B cell (primary cell): ENCODE results near the gene SLC16A10.

Experiments
- CTCF ChIP-seq: fragments of 200-600 bp; IDR thresholded peaks from one replicate; pipeline ENCODE4 v1.8.0; 2022; ENCODE audit warnings: antibody characterized with exemption, mild to moderate bottlenecking
- EZH2 ChIP-seq: IDR thresholded peaks from 2 replicates; pipeline ENCODE4 v1.6.1; 2012; ENCODE audit warnings: borderline replicate concordance, low read depth, mild to moderate bottlenecking, moderate library complexity, low read length; ENCODE audit not compliant: insufficient read depth, poor library complexity, severe bottlenecking

- TF ChIP-seq CTCF (no peak), EZH2 (no peak)
Observed at GRCh38 chr6:111199935-111200334, 112.6 kb downstream of the SLC16A10 start.
